CD4-positive, alpha-beta T cell treated with Interferon alpha-2 for 1 hour (primary cell): ENCODE data around the gene ASXL2.
A peak's percentile ranks its signal among the peaks of the same experiment; 100 is the strongest.
"Not testable (repeated sequence)": the region's sequence is repeated elsewhere in the genome, so short reads cannot be mapped to it uniquely, and the experiment has no call there.

Source experiments
- DNase-seq, 2 donors: peaks; one replicate each; pipeline ENCODE4 v3.0.0-alpha.2; 2020 to 2022

The ASXL2 gene

DNA sequence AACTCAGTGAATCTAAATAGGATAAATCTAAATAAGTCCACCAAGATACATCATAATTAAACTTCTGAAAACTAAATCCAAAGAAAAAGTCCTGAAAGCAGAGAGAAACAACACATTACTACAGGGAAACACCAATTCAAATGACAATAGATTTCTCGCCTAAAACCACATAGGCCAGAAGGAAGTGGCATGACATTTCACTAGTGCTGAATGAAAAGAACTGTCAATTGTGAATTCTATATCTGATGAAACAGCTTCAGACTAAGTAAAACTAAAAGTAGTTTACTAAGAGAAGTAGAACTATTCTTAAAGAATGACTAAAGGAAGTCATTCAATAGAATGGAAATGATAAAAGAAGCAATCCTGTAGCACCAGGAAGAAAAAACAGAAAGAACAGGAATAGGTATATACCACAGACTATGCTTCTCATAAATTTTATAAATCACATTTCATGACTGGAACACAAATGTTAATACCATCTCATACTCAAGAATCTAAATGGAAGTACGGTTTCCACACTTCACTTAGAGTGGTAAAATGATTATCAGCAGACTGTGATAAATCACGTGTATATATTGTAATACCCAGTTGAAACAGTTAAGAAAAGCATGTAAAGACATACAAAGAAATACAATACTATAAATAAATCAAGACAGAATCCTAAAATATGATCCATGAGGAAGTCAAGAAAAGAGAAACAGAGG lies 46.4 kb downstream of the ASXL2 start:
- DNase-seq: peak in 1 of 2 donors; percentile 37

GRCh38 chr2:25829828-25830227 lies 48.5 kb downstream of the ASXL2 start:
- no peak for DNase-seq

DNA sequence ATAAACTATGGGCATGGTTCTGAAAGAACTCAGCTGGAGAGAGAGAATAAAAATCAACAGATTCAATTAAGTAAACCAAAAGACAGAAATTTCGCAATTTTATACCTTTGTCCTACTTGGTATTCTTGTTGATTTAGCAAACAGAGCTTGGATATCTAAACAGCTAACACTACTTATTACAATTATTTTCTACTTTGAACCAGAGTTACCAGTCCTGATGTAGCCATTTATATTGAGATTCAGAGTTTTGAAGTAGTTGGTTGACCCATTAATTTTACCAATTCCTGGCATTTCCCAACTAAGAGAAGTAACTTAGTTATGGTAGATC lies 48.9 kb downstream of the ASXL2 start:
- no peak for DNase-seq

- not testable (repeated sequence) for DNase-seq
Measured at GRCh38 chr2:25828532-25829376, 49.5 kb downstream of the ASXL2 start.

DNA sequence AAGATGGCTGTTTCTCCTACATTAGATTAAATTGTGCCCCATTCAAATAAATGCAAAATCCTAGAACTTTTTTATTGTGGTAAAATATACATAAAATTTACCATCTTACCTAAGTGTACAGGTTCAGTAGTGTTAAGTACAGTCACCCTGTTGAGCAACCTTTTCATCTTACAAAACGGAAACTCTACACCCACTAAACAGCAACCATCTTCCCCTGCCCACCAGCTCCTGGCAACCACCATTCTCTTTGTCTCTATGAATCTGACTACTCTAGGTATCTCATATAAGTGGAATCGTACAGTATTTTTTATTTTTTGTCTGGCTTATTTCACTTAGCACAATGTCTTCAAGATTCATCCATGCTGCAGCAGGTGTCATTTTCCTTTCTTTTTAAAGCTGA lies 53.0 kb downstream of the ASXL2 start:
- DNase-seq: peak in 1 of 2 donors; percentile 53

- DNase-seq: no peak
Measured at GRCh38 chr2:25824718-25825117, 53.6 kb downstream of the ASXL2 start.

DNA sequence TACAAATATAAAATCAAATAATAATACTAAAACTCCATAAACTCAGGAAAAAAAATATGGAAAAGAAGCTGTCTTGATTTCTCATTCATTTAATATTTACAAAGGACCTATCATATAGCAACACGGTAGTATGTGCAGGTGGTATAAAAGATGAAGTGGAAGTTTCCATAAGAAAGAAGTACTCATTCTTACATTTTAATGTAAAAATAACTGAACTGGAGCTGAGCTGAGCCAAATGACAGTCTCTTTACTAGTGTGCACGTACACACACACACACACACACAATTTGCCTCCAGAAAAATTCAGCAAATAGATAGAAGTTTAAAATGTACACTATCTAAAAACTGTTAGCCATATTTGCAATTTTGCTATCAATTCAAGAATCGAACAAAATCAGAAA lies 54.1 kb downstream of the ASXL2 start:
- DNase-seq: no peak

GRCh38 chr2:25822190-25823117 lies 55.8 kb downstream of the ASXL2 start:
- peak; percentile 61 to 69 for DNase-seq

DNA sequence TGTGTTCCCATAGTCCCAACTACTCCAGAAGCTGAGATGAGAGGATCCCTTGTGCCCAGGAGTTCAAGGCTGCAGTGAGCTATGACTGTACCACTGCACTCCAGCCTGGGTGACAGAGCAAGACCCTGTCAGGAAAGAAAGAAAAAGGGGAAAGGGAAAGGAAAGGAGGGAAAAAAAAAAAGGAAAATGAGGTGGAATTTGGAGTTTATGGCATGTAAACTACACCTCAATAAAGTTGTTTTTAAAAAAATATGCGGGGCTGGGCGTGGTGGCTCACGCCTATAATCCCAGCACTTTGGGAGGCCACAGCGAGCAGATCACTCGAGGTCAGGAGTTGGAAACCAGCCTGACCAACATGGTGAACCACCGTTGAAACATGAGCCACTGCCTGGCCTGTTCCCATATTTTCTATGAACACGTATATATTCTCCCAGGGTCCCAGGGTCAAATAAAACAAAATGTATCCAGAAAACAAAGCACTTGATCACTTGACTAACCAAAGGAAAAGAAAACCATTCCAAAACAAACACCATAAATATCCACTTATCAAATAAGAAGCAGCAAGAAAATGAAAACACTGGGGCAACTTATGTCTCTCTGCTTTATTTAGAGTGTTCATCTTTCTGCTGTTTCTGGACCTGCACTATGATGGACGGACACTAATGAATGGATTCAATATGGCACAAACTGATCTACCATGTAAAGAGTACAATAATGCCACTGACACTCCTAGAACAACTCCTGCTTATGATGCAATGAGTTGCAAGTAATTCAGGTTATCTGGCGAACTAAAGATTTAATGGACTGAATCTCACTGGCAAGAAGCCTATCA lies 56.8 kb downstream of the ASXL2 start:
- DNase-seq: no peak

GRCh38 chr2:25819597-25820039 lies 58.7 kb downstream of the ASXL2 start:
- DNase-seq: no peak

GRCh38 chr2:25817630-25818029 lies 60.7 kb downstream of the ASXL2 start:
- peak in 1 of 2 donors; percentile 23 for DNase-seq

DNA sequence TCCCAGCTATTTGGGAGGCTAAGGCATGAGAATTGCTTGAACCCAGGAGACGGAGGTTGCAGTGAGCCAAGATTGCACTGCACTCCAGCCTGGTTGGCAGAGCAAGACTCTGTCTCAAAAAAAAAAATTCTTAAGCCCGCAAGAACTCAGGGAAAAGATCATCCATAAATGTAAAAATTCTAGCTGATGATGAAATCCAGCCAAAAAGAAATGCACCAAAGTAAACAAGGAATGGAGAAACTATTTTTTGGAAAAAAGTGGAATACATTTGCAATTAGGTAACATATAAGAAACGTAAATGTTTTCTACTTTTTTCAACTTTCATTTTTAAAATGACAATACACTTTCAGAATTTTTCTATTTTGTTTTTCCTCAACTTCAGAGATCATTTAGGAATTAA lies 61.3 kb downstream of the ASXL2 start:
- DNase-seq: no peak

- peak in 1 of 2 donors; percentile 37 for DNase-seq
Measured at GRCh38 chr2:25816249-25816648, 62.0 kb downstream of the ASXL2 start.

- no peak for DNase-seq
Measured at GRCh38 chr2:25814681-25815080, 63.6 kb downstream of the ASXL2 start.

- DNase-seq: no peak
Measured at GRCh38 chr2:25810428-25810827, 67.9 kb downstream of the ASXL2 start.

DNA sequence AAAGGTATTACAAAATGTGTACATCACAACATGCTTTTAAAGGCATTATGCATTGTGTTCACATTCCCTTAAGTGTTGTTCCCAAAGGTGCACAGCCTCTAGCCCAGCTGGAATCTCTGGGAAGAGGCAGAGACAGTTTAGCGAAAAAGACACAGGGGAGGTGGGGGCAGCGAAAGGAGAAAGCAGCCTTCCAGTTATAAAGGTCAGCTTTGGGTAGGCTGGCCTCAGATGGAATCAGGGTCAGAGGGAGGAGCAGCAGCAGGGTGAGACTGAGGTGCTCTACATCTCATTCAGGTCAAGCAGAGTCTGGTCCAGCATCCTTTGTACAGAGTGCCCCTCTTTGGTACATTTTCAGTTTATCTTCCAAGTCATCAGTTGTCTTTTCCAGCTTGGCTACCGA lies 68.6 kb downstream of the ASXL2 start:
- DNase-seq: no peak

DNA sequence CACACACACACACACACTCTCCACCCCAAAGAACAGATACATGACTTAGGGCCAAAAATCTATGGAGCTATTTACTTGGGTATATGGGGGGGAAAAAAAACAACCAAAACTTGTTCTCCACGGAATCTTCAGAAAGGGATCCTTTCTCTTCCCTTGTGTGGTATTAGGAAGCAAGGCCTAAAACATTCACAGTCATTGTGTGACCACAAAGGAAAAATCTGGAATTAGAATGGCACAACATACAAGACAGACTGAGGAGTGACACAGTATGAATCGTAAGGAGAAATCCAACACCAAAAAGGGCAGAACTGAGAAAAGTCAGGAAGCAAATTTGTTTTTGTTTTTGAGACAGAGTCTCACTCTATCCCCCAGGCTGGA lies 70.3 kb downstream of the ASXL2 start:
- no peak for DNase-seq

DNA sequence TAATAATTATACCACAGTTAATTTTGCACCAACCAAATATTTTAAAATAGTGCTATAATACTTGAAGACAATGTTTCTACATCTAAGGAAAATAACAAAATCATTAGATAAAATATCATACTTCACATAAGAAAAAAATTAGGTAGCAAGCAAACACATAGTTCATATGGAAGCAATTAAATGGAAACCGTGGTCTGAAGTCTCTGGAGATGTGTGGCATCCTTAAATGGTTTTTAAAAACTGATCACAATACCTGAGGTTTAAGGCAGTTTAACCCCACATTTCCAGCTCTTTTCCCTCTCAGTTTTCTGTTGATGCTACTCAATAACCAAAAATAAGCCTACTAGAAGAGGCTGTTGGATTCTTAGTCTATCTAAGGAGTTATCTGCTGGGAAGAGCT lies 71.3 kb downstream of the ASXL2 start:
- DNase-seq: no peak

DNA sequence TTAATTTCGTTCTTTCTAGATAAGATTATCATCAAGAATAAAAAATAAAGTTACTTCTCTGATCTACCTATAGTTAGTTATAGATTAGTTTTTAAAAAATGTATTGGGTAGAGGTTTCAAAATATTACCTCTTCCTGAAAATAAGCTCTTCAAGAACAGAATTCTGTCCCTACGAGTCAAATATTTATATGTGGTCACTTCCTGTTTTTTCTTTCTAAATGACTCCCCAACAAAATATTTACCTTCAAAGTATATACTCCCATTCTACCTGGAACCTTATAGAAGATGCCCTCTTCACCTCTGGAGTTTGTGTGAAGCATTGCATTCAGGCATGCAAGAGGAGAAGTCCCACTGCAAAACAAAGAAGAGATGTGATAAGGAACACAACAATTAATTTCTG lies 72.3 kb downstream of the ASXL2 start:
- DNase-seq: no peak

GRCh38 chr2:25804338-25804737 lies 73.9 kb downstream of the ASXL2 start:
- no peak for DNase-seq

DNA sequence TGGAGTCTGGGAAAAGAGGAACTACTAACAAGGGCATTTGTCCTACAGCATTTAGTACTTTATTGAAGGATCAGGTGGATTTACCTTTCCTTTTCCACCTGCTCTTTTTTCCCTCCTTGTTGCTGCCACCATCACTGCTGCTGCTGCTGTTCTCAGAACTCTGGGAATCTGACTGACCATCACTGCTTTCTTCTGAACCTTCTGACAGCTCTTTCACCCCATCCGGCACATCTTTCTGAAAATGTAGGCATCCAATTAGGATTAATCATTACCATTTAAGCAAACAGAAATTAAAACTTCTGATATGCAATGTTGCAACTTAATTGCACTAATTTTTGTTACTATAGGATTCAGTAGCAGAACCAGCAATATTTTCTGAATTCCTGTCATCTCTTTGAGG lies 79.0 kb downstream of the ASXL2 start:
- no peak for DNase-seq
